ENCODE measurements around the gene MICAL2. TPM values are rescaled to one million over a fixed set of nuclear protein-coding genes. Genes with fewer than 3 reads are reported as not detected.

MICAL2 gene
- total RNA-seq, 1 donor from 2014 or later: 31.1 TPM

DNA sequence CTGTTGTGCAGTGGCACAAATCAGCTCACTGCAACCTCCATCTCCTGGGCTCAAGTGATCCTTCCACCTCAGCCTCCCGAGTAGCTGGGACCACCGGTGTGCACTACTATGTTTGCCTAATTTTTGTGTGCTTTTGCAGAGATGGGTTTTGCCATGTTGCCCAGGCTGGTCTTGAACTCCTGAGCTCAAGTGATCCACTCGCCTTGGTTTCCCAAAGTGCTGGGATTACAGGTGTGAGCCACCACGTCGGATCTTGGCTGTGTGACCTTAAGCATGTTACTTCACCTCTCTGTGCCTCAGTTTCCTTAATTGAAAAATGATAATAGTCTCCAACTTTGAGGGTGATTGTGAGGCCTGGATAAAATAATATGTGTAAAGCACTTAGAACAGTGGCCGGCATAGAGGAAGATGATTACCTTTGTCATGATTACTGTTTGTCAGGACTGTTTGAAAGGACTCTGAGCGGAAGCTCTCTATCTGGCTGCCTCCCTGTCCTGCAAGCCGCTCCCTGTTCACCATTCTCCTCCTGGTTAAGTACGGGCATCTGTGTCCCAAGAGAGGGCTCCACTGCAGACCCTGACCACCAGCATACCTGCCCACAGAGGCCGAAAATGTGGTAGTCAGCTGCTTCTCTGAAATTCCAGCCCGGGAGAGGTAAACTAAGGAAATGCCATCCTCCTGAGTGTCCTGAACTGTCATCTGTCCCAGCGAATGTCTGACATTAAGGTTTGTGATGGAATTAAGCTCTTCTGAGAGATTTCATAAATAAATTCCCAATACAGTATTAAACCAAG is 73.6 kb downstream of the MICAL2 start:
- no peak for DNase-seq (ENCODE audit: low spot score)

DNA sequence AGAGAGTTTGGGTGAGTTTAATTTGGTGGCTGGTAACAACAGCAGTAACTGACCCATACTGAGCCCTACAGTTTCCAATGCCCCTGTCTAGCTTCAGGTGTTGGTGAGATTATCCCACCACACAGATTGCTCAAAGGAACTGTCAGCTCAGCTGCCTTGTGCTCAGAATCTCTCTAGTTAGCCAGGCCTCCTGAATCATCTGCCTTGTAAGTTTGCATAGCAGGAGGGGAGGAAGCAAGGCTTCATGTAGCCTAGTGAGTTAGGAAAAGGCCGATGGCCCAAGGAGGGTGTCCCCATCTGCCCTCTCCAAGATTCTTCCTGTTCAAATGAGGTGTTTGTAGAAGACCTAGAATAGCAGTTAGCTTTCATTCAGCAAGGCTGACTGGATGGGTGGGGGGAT is 74.3 kb downstream of the MICAL2 start:
- DNase-seq (ENCODE audit: low spot score): no peak

DNA sequence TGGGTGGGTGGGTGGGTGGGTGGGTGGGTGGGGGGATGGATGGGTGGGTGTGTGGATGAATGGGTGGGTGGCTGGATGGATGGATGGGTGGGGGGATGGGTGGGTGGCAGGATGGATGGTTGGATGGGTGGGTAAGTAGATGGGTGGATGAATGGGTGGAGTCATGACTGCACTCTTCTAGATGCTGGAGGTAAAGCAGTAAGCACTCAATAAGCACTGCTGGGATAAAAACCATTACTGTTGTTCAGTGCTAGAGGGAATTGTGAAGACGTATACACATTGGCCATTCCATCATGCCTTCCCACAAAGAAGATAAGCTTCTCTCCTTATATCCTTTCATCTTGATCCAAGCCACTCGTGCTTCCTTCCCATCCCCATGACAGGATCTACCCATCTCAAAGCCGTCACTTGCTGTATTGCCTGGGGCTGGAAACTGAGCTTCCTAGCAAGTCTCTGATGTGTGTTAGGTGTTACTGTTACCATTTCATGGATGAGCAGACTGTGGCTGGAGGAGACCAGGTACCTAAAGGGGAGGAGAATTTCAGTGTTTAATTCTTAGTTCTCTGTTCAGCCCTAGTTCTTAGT is 74.8 kb downstream of the MICAL2 start:
- DNase-seq (ENCODE audit: low spot score): no peak

DNA sequence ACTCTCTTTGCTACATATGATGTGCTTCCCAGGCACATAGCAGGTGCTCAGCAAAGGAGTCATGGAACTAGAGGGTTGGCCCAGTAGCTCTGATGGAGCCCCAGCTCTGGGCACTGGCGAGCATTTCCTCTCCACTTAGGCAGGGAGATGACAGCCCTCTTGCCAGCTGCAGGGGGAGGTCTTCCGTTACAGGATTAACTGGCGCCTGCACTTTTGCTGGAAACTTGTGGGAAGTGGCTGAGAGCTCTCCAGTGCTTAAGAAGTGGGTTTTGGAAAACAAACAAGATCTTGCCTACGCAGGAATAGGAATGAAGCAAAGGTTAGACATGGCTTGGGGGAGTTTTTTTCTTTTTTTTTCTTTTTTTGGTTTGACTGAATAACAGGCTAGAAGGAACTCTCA is 75.5 kb downstream of the MICAL2 start:
- no peak for DNase-seq (ENCODE audit: low spot score)

DNA sequence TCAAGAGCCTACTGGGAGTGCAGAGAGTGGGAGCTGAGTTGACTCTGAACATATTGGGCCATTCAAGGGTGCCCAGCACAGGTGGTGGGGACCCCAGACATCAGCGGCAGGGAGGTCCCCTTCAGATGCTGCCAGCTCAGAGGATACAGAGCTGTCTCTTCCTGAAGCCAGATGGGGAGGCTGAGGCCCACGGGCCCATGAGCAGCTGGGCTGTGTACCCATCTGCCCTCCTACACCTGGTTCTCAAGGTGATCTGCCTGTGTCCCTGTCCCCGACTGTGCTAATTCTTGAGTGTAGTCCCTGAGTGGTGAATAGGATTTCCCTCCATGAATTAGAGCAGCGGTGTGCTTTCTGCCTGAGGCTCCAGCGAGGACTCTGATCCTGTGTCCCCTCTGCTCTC is 76.3 kb downstream of the MICAL2 start:
- no peak for DNase-seq (ENCODE audit: low spot score)

DNA sequence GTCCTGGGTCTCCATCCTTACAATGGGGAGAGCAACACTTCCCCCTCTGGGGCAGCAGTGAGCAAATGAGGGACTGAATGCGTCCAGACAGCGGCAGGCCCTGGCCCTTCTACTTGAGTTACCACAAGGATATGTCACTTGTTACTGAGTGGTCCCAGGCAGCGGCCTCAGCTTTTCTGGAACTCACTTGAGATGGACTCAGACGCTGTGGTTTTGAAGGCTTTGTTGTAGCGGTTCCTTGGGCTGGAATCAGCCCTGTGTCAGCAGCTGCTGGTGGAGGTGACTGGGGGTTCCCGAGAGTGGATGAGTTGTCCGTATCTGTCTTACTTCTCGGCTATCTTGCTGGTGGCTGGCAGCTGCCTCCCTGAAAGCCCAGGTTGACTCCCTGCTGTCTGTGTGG is 77.0 kb downstream of the MICAL2 start:
- DNase-seq (ENCODE audit: low spot score): no peak

DNA sequence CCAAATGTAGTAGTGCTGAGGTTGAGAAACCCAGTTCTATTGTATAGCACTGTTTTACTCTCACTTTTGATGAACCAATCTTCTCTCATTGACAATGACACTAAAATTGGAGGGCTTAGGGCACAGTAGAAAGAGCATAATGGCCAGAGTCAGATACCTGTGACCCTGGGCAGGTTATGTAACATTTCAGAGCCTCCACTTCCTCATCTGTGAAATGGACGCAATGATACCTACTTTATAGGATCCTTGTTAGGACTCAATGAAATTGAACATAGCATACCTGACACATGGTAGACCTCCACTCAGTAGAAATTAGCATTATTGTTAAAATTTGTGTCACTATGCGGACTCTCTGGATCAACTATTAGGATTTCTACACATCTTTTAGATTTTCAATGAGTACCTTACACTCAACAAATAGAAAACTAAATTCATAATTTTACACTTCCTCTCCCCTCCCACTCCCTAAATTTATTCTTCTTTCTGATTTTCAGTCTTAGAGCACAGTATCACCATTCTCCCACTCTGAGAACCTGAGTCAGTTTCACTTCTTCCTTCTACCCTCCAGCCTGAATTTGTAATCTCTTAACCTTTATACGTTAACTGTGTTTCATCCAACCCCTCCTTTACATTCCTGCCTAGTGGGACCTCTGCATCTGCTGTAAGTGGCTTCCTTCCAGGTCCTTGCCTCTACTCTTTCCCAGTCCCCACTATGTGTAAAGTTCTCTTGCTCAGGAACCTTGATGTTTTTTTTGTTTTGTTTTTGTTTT is 78.3 kb downstream of the MICAL2 start:
- no peak for DNase-seq (ENCODE audit: low spot score)

DNA sequence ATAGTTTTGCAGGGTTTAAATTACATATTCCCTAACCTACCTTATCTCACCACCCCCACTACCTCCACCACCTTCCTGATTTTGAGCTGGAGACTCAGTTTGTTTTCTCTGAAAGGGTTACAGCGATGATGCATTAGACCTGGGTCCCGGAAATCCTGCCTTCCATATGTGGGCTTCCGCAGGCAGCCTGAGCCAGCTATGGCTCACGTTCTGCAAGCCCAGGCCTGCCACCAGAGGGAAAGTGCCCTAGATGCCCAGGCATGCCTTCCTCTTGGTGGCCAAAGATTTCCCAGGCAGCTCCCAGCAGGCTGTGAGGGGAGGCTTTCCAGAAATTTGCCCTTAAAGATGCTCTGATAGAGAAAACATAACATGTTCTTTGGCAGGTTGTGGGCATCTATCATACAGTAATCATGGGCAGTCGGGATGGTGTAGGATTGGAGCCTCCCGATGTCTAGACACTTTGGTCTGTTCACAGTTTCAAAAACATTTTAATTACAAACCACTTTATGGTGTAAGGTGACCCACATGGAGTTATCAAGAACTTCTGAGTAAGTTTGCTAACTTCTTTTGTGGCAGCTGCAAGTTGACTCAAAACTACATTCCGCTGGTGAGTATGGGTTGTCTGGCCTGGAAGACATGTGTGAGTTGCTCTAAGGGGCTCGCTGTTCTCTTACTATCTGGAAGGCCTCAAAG is 79.3 kb downstream of the MICAL2 start:
- no peak for DNase-seq (ENCODE audit: low spot score)

DNA sequence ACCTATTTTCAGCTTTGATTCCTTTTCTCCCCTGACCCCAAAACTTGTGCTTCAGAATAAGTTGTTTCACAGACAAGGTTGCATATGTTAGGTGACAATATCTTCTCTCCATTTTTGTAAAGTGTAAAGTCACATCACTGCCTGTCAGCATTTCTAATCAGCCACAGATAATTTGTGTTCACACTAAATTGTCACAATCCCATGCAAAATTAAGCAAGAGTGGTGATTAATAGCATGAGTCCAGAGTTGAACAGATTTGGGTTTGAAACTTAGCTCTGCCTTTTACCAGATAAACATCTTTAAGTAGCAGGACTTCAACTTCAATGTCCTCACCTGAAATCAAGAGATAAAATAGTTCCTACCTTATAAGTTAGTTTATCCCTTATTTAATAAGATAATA is 80.1 kb downstream of the MICAL2 start:
- no peak for DNase-seq (ENCODE audit: low spot score)

DNA sequence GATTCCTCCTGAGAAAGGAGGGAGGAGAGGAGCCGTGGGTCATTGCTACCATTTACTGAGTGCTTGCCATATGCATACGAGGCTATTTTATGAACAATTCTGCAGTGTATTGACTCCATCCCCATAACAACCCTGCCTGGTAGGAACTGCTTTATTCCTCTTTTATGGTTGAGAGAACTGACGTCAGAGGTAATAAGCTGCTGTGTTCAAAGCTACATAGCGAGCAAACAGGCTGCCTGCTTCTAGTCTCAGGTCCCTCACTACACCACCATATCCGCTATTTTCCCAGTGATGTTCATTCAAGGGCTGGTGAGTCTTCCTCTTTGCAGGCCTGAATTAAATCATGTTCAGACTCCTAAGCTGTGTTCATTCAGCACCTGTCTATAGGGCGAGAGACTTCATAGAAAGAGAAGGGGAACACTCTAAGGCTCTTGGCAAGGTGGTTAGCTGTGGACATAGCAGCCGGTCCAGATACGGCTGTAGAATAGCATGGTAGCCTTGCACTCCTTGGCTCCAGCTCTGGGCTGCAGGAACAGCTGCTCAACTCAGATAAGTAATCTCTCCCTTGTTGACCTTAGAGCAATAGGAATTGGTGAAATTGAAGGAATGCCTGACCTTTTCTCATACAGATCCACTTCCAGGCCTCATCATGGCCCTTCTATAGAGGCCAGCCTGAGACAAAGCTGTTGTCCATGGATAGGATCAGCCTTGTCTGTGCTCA is 82.6 kb downstream of the MICAL2 start:
- DNase-seq (ENCODE audit: low spot score): no peak

DNA sequence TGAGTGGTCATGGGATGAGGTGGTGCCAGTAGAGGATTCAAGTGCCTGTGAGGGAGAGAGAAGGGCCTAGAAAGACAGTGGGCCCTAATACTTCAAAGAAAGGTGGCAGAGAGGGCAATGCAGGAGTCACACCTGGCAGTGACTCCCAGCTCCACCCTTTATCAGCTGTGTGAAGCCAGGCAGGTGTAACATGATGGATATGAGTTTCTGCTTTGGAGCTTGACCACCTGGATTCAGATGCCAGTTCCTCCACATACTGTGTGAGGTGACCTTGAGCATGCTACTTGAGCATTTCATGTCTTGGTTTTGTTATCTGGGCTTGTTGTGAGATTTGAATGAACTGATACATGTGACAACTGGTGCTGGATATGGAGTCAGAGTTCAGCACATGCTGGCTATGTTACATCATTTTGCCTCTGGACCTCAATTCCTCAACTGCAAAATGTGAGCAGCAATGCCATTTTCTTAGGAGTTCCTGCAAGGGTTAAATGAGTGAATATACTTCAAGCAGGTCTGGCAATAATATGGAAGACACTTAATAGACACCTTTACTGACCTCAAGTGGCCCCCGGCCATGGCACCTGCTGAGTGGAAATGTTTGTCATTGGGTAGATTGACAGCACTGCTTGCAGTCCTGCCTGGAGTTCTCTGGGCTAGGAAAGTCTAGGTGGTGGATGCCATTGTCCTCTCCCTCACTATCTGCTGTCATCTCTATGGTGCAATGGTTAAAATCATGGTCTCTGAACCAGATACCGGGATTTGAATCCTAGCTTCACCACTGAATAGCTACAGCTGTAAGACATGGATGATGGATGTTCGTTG is 83.3 kb downstream of the MICAL2 start:
- no peak for DNase-seq (ENCODE audit: low spot score)

DNA sequence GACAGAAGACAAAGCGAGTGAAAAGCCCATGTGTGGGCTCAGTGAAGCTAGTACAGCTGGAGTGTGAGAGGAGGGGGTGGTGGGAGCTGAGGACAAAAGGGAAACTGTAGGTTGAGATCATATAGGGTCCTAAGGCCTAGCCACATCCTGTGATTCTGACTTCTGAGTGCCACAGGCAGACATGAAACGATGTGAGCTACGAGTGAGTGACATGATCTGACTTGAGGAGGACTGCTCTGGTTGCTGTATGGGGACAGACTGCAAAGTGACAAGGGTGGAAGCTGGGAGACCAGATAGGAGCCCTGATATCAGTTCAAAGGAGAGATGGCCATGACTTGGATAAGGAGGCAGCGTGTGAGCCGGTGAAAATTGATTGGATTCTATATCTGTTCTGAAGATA is 85.4 kb downstream of the MICAL2 start:
- DNase-seq (ENCODE audit: low spot score): no peak

DNA sequence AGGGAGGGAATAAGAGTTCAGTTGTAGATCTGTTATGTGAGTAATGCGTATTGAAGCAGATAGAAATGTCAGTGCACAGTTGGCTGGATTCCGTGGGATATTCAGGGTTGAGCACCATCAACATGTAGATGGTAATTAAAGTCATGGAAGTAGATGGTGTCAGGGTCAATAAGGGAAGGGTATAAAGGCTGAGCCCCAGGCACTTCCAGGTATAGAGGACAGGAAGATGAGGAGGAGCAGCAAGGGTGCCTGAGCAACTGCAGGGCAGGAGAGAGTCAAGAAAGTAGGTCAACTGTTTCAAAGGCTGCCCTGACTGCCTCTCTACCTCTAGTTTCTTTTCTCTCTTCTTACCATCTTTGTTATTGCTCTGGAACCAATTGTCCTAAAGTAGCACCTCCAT is 85.9 kb downstream of the MICAL2 start:
- DNase-seq (ENCODE audit: low spot score): no peak

DNA sequence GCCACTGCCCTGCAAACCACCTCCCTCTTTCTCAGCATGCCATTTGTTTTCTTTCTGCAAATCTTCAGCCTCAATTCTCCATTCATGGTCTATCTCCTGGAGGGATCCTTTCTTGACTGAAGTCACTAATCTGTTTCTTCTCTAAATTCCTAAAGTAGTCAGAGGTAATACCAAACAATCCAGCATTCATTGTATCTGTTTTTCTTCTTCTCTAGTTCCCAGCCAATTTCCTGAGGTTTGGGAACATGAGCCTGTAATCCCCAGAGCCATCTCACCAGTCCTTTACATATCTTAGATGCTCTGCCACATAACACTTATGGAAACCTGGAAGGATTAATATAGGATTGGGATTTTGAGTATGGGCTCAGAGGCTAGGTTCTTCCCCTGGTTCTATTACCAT is 86.5 kb downstream of the MICAL2 start:
- no peak for DNase-seq (ENCODE audit: low spot score)

DNA sequence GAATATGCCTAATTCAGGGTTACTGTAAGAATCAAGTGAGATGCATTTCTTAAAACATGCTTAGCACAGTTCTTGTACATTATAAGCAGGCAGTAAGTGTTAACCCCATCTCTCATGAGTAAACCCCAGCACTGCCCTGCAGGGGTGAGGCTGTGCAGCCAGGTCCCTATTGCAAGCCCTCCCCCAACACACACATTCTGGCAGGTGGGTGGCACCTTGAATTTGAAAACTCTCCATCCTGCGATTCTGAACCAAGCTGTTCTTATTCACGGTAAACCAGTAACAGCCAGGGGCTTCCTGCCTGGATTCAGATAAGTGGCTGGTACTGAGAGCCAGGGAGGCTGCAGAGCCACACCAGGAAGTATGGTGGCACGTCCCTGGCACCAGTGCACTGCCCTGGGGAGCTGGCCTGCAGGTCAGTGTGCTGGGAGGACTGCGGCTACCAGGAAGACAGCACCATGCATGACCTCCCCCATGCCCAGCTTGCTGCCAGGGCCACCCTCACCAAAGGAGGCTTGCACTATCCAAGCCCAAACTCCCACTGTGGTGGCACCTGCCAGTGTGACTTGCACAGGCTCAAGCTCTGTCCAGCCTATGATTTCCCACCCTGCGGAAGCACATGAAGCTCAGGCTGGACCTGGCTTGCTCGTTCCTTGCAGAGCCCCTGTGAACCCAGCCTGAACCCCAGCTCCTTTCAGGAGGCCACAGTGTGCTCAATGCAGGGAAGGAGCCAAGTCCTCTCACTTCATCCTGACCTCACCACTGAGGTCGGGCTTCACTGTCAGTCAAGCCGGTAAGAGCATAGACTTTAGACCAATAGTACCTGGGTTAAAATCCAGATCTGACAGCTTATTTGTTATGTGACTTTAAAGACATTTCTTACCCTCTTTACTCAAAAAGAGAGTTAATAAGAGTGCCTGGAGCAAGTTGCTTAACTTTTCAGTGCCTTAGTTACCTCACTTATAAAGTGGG is 88.1 kb downstream of the MICAL2 start:
- no peak for DNase-seq (ENCODE audit: low spot score)

DNA sequence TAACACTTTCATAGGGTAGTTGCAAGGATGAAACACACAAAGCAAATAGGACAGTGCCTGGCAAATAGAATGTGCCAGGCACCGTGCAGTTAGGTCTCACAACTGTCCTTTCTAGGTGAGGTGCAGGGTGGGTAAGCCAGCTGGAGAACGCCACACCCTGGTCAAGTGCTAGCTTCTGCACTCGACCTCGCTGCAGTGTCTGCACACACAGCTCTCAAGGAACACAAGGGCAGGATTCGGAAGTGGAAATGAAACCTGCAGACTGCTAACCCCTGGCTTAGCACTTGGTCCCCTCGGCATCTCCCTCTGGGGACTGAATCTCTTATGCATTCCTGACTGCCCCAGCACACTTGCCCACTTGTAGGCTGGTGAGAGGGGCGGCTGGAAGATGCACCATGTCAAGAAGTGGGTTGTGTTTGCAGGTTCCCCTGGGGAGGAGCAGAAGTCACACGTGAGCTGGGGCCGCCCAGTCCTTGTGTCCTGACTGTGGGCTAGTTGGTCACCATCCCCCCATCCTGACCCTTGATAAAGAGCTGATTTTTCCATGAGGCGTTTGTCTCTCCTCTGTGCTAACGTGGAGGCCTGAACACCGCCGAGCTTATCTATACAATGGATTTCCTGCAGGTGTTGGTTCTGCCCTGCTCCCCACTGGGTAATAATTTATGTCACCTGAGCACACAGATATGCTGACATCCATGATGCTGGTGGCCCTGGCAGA is 89.0 kb downstream of the MICAL2 start:
- DNase-seq (ENCODE audit: low spot score): peak; percentile 72

DNA sequence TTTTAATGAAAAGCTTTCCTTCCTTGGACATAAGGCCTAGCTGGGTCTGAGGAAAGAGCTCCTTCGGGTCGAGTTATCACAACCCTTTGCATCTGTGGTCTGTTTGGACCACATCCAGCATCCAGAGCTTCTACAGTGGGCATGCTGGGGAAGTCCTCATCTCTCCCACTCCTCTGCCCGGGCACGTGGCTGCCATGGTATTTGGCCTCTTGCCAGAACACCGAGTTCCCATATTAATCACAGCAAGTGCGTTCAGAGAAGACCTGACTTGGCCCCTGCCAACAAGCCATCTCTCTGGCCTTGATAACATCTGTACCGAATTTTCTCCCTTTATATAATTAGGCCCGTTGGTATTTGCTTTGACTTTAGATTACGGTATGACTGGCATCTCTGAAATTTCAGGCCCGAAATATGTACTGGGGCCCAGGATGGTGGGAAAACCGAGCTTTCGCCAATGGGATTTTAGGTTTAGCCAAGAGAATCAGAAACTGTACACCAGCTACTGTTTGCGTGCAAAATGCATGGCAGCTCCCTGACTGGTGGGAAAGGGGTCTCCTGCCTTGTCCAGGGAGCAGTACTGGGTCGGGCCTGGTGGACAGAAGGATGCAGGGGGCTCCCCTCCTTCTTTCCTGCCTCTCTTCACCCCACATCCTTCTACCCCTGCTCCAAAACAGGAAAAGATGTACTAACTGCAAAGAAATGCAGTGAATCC is 90.0 kb downstream of the MICAL2 start:
- peak; percentile 78 for DNase-seq (ENCODE audit: low spot score)

All from mesenteric fat pad (tissue), 1 donor.